Measurements from ENCODE around the gene CATSPER3.

The CATSPER3 gene

GRCh38 chr5:135032999-135033861, 65.5 kb downstream of the CATSPER3 start:
- no peak for TF ChIP-seq CTCF (IDR thresholded peaks at IDR 0.05; ENCODE audit: control insufficient read depth, extremely low read depth, insufficient read depth)
- H3K4me3 ChIP-seq (ENCODE audit: low read depth, low read length): peak overlapping the region; percentile 71
- no peak for DNase-seq (ENCODE audit: low read depth)

- peak within 1 kb of the TSS; percentile 71 for H3K4me3 ChIP-seq (ENCODE audit: low read depth, low read length)
- TF ChIP-seq CTCF (IDR thresholded peaks at IDR 0.05; ENCODE audit: control insufficient read depth, extremely low read depth, insufficient read depth): no peak
- DNase-seq (ENCODE audit: low read depth): no peak
Measured at GRCh38 chr5:135033901-135034235, 66.2 kb downstream of the CATSPER3 start, which contains the start of gene PITX1. TSS of gene PITX1 (minus strand) at chr5:135034228. CDS start at chr5:135033881, 347 bp downstream.

GRCh38 chr5:135034236-135034962, 66.7 kb downstream of the CATSPER3 start:
- H3K4me3 ChIP-seq (ENCODE audit: low read depth, low read length): peak overlapping the region; percentile 71
- DNase-seq (ENCODE audit: low read depth): peak; percentile 36
- no peak for TF ChIP-seq CTCF (IDR thresholded peaks at IDR 0.05; ENCODE audit: control insufficient read depth, extremely low read depth, insufficient read depth)

GRCh38 chr5:135034963-135035677, 67.4 kb downstream of the CATSPER3 start:
- DNase-seq (ENCODE audit: low read depth): peak; percentile 52
- no peak for TF ChIP-seq CTCF (IDR thresholded peaks at IDR 0.05; ENCODE audit: control insufficient read depth, extremely low read depth, insufficient read depth)
- peak overlapping the region; percentile 71 for H3K4me3 ChIP-seq (ENCODE audit: low read depth, low read length)

- no peak overlapping the region for H3K4me3 ChIP-seq (ENCODE audit: low read depth, low read length)
Measured at GRCh38 chr5:135035678-135036030, 67.9 kb downstream of the CATSPER3 start.

GRCh38 chr5:135036405-135036804, 68.7 kb downstream of the CATSPER3 start:
- no peak for DNase-seq (ENCODE audit: low read depth)
- H3K4me3 ChIP-seq (ENCODE audit: low read depth, low read length): no peak overlapping the region
- TF ChIP-seq CTCF (IDR thresholded peaks at IDR 0.05; ENCODE audit: control insufficient read depth, extremely low read depth, insufficient read depth): no peak

More at GRCh38 chr5:135035678-135036030, 67.9 kb downstream of the CATSPER3 start:
- no peak for DNase-seq (ENCODE audit: low read depth)
- TF ChIP-seq CTCF (IDR thresholded peaks at IDR 0.05; ENCODE audit: control insufficient read depth, extremely low read depth, insufficient read depth): no peak
